ENCODE results near the gene ADORA1. TPM values are rescaled to one million over a fixed set of nuclear protein-coding genes. Genes with fewer than 3 reads are reported as not detected.

The ADORA1 gene
- total and polyA plus RNA-seq, 2 donors (not counting 3 experiments of a cell fraction or from before 2014, with no cell fraction given) = 0.15 TPM; not detected in 1

GRCh38 chr1:203081465-203082230 is 45.9 kb upstream of the ADORA1 start:
- CTCF ChIA-PET = interaction anchor here (0.5 to 3.7 kb wide), 5 partner anchors 11 to 186 kb away, joined by 3 to 26 read pairs (median 5); no protein-coding TSS in a partner anchor

GRCh38 chr1:203082231-203082505 is 45.4 kb upstream of the ADORA1 start:
- CTCF ChIA-PET = interaction anchor here (1.5 to 3.7 kb wide), 3 partner anchors 42 to 185 kb away, joined by 5 to 26 read pairs (median 11); no protein-coding TSS in a partner anchor
- Histone ChIP-seq H3K27me3 (ENCODE audit: control insufficient read depth in 2 of 2, insufficient read depth in 2 of 2, low read length in 2 of 2) (peaks cover 12 to 15% of the 10 kb centered on the region in 2 experiments), H4K20me1 (replicated peaks; ENCODE audit: control insufficient read depth, extremely low read depth, insufficient read depth, low read length) (no peaks in the 10 kb centered on the region), H3K36me3 (ENCODE audit: control insufficient read depth in 2 of 2, extremely low read depth in 1 of 2, insufficient read depth in 2 of 2, low read length in 2 of 2) (no peaks in the 10 kb centered on the region), H3K9me1 (replicated peaks; ENCODE audit: control insufficient read depth, extremely low read depth, insufficient read depth, low read length) (no peaks in the 10 kb centered on the region), H3K4me1 (ENCODE audit: control insufficient read depth, extremely low read depth, insufficient read depth, low read length) (no peaks in the 10 kb centered on the region), H3K79me2 (ENCODE audit: control insufficient read depth, insufficient read depth, low read length) (no peaks in the 10 kb centered on the region), H3K4me2 (ENCODE audit: insufficient read depth, low read length) (no peak overlapping the region), H3K27ac (ENCODE audit: insufficient read depth, low read depth, low read length) (no peak overlapping the region), H3K9me3 (replicated peaks; ENCODE audit: control insufficient read depth, insufficient read depth, low read length) (no peaks in the 10 kb centered on the region), H2AFZ (ENCODE audit: low read depth, low read length) (no peak overlapping the region), H3K4me3 (replicated peaks in 1 of 3; ENCODE audit: insufficient read depth in 1 of 3, low read depth in 1 of 3, low read length in 3 of 3) (no peak overlapping the region), H3K9ac (replicated peaks; ENCODE audit: extremely low read depth, insufficient read depth, low read length) (no peak overlapping the region)
- no TSS peak for BruUV-seq (replicated peaks)
- FAIRE-seq (no peak), DNase-seq (ENCODE audit: low read depth, low spot score) (no peak)
- TF ChIP-seq CTCF (IDR thresholded peaks at IDR 0.05; ENCODE audit: extremely low read depth in 1 of 2, insufficient read depth in 1 of 2, low read depth in 1 of 2, low read length in 2 of 2) (no peak), POLR2AphosphoS5 (IDR thresholded peaks at IDR 0.05; ENCODE audit: insufficient read depth, low read depth, low read length) (no peak), MYC (IDR thresholded peaks at IDR 0.05; ENCODE audit: low read depth, low read length) (no peak), MAX (IDR thresholded peaks at IDR 0.05; ENCODE audit: insufficient read depth, insufficient read length) (no peak), JUN (IDR thresholded peaks at IDR 0.05; ENCODE audit: borderline replicate concordance, insufficient read depth, insufficient read length, low read depth) (no peak), FOS (IDR thresholded peaks at IDR 0.05; ENCODE audit: borderline replicate concordance, insufficient read depth, low read length) (no peak), POLR2A (IDR thresholded peaks at IDR 0.05; ENCODE audit: low read depth, low read length) (no peak), EZH2 (IDR thresholded peaks at IDR 0.05; ENCODE audit: borderline replicate concordance, low read depth, low read length, severe bottlenecking) (no peak), GATA2 (IDR thresholded peaks at IDR 0.05; ENCODE audit: insufficient read depth, insufficient read length, low read depth, low read length) (no peak)
- POLR2A ChIA-PET = no interaction called here
- dilution Hi-C loops (cut with MboI; ENCODE audit: extremely low pct_ligation_motif_present, low sequenced_read_pairs) (no loop called here), intact Hi-C loops (cut with micrococcal nuclease) (no loop called here)

More at GRCh38 chr1:203081465-203082230, 45.9 kb upstream of the ADORA1 start:
- no peak for TF ChIP-seq JUN (IDR thresholded peaks at IDR 0.05; ENCODE audit: borderline replicate concordance, insufficient read depth, insufficient read length, low read depth)
- TF ChIP-seq FOS (IDR thresholded peaks at IDR 0.05; ENCODE audit: borderline replicate concordance, insufficient read depth, low read length) = no peak
- no peak for TF ChIP-seq MYC (IDR thresholded peaks at IDR 0.05; ENCODE audit: low read depth, low read length)
- no peak for TF ChIP-seq POLR2A (IDR thresholded peaks at IDR 0.05; ENCODE audit: low read depth, low read length)
- no peak for TF ChIP-seq GATA2 (IDR thresholded peaks at IDR 0.05; ENCODE audit: insufficient read depth, insufficient read length, low read depth, low read length)
- intact Hi-C loops (cut with micrococcal nuclease) = no loop called here
- H2AFZ ChIP-seq (ENCODE audit: low read depth, low read length) = no peak overlapping the region
- peaks cover 16 to 20% of the 10 kb centered on the region in 2 experiments for H3K27me3 ChIP-seq (ENCODE audit: control insufficient read depth in 2 of 2, insufficient read depth in 2 of 2, low read length in 2 of 2)
- no peaks in the 10 kb centered on the region for H3K36me3 ChIP-seq (ENCODE audit: control insufficient read depth in 2 of 2, extremely low read depth in 1 of 2, insufficient read depth in 2 of 2, low read length in 2 of 2)
- H3K9me3 ChIP-seq (replicated peaks; ENCODE audit: control insufficient read depth, insufficient read depth, low read length) = no peaks in the 10 kb centered on the region
- H3K4me3 ChIP-seq (replicated peaks in 1 of 3; ENCODE audit: insufficient read depth in 1 of 3, low read depth in 1 of 3, low read length in 3 of 3) = no peak overlapping the region
- POLR2A ChIA-PET = no interaction called here
- no TSS peak for BruUV-seq (replicated peaks)
- no peaks in the 10 kb centered on the region for H3K4me1 ChIP-seq (ENCODE audit: control insufficient read depth, extremely low read depth, insufficient read depth, low read length)
- H4K20me1 ChIP-seq (replicated peaks; ENCODE audit: control insufficient read depth, extremely low read depth, insufficient read depth, low read length) = no peaks in the 10 kb centered on the region
- no peak overlapping the region for H3K27ac ChIP-seq (ENCODE audit: insufficient read depth, low read depth, low read length)
- no peaks in the 10 kb centered on the region for H3K79me2 ChIP-seq (ENCODE audit: control insufficient read depth, insufficient read depth, low read length)
- dilution Hi-C loops (cut with MboI; ENCODE audit: extremely low pct_ligation_motif_present, low sequenced_read_pairs) = no loop called here
- DNase-seq (ENCODE audit: low read depth, low spot score) (no peak), FAIRE-seq (no peak)
- H3K9me1 ChIP-seq (replicated peaks; ENCODE audit: control insufficient read depth, extremely low read depth, insufficient read depth, low read length) = no peaks in the 10 kb centered on the region
- no peak overlapping the region for H3K9ac ChIP-seq (replicated peaks; ENCODE audit: extremely low read depth, insufficient read depth, low read length)
- H3K4me2 ChIP-seq (ENCODE audit: insufficient read depth, low read length) = no peak overlapping the region
